ENCODE data around the gene BYSL. TPM values are rescaled to one million over a fixed set of nuclear protein-coding genes. Genes with fewer than 3 reads are reported as not detected.
A peak's percentile ranks its signal among the peaks of the same experiment; 100 is the strongest.

Gene BYSL
- total RNA-seq, 1 experiment from 2014 or later = 51.7 TPM

DNA sequence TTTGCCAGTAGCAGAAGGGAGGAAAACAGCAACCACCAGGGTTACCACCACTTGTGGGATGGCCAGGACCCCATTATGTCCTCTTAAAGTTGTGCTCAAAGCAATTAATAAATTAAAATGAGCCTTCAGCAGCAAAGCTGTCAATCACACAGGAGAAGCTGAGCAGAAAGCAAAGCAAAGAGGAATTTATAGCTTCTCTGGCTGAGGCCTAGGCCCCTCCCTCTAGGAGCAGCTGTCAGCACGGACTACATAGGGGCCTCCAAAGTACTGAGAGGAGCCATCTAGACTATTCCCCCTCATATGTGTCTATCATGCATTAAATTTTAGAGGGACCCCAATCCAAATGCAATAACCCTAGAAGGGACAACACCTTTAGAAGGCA, 13.9 kb downstream of the BYSL start:
- intact Hi-C loops (cut with micrococcal nuclease; ENCODE audit: unreplicated experiment) = no loop called here
- Mint-ChIP-seq H3K4me3 (ENCODE audit: low read depth, unreplicated experiment) (no peak overlapping the region), H3K9me3 (ENCODE audit: low read depth, unreplicated experiment) (no peaks in the 10 kb centered on the region), H3K36me3 (ENCODE audit: insufficient read depth, unreplicated experiment) (peaks cover 57% of the 10 kb centered on the region), H3K27me3 (ENCODE audit: unreplicated experiment) (no peaks in the 10 kb centered on the region), H3K27ac (ENCODE audit: unreplicated experiment) (no peak overlapping the region), H3K4me1 (ENCODE audit: low read depth, unreplicated experiment) (peaks cover 25% of the 10 kb centered on the region)
- DNase-seq = no peak
- CTCF ChIA-PET = interaction anchor here (0.6 to 2.5 kb wide), 3 partner anchors 14 to 116 kb away, joined by 5 to 10 read pairs (median 7); partner anchors contain the start of genes BYSL, MED20 and TAF8
- TF ChIP-seq, protein P1, sequence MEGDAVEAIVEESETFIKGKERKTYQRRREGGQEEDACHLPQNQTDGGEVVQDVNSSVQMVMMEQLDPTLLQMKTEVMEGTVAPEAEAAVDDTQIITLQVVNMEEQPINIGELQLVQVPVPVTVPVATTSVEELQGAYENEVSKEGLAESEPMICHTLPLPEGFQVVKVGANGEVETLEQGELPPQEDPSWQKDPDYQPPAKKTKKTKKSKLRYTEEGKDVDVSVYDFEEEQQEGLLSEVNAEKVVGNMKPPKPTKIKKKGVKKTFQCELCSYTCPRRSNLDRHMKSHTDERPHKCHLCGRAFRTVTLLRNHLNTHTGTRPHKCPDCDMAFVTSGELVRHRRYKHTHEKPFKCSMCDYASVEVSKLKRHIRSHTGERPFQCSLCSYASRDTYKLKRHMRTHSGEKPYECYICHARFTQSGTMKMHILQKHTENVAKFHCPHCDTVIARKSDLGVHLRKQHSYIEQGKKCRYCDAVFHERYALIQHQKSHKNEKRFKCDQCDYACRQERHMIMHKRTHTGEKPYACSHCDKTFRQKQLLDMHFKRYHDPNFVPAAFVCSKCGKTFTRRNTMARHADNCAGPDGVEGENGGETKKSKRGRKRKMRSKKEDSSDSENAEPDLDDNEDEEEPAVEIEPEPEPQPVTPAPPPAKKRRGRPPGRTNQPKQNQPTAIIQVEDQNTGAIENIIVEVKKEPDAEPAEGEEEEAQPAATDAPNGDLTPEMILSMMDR (IDR thresholded peaks at IDR 0.05; ENCODE audit: unreplicated experiment) = no peak
- TSS peak; percentile 10 for BruUV-seq (replicated peaks)

DNA sequence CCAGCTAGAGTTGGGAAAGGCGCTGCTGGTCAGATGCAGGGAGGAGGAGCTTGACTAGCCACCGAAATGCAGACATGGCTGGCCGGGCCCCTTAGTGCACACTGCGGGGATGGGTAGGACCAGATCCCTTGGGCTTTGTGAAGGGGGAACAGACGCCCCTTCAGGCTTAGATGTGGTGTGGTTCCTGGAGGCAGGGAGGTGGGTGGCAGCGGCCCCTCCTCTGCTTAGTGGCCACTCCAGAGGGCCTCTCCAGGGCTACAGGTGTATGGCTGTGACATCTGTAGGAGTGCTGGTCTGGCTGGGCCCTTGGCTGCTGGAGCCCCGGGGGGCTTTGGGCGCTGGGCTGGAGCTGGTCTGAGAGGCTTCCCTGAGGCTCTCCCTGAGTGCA, 14.4 kb downstream of the BYSL start:
- BruUV-seq (replicated peaks) = no TSS peak
- TF ChIP-seq, protein P1 (IDR thresholded peaks at IDR 0.05; ENCODE audit: unreplicated experiment) = no peak
- no peaks in the 10 kb centered on the region for H3K27me3 Mint-ChIP-seq (ENCODE audit: unreplicated experiment)
- no peak overlapping the region for H3K27ac Mint-ChIP-seq (ENCODE audit: unreplicated experiment)
- no peak overlapping the region for H3K4me3 Mint-ChIP-seq (ENCODE audit: low read depth, unreplicated experiment)
- no peaks in the 10 kb centered on the region for H3K9me3 Mint-ChIP-seq (ENCODE audit: low read depth, unreplicated experiment)
- H3K4me1 Mint-ChIP-seq (ENCODE audit: low read depth, unreplicated experiment) = peaks cover 30% of the 10 kb centered on the region
- intact Hi-C loops (cut with micrococcal nuclease; ENCODE audit: unreplicated experiment) = loop anchor here (1.0 kb wide), 2 partner anchors 89 to 109 kb away; no protein-coding TSS in a partner anchor
- CTCF ChIA-PET = interaction anchor here (1.0 to 1.5 kb wide), 3 partner anchors 8 to 108 kb away, joined by 3 to 7 read pairs (median 3); partner anchors contain the start of genes BYSL and MED20
- no peak for DNase-seq
- peaks cover 60% of the 10 kb centered on the region for H3K36me3 Mint-ChIP-seq (ENCODE audit: insufficient read depth, unreplicated experiment)

DNA sequence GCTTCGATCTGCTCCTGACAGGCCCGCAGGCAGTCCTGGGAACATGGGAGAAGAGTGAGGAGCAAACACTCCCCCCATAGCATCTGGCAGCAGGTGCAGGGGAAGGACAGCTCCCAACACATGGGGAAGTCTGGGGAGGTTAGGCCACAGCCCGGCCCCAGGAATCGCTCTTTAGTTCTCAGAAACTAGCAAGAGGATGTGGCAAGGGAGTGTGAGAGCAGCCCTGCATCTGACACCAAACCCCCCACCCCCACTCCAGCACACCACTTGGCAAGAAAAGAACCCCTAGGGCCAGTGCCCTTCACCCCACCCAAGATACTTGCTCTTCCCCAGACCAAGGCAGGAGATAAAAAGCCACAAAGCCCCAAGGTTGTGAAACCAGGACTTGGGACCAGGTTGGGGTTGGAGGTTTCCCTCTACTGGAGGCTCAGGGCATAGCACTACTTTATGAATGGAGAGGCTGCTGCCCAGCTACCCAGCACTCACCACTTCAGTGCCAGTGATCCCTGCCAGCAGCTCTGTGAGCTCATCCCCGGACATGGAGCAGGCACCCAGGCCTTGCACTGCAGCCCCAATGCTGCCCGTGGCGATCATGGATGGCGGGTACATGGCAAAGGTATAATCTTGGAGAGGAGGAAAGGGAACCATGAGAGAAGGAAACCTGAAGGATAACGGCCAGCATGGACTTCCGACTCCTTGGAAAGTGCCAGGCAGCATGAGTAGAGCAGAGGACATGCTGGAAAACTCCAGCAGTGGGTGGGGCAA, 15.0 kb downstream of the BYSL start:
- TF ChIP-seq, protein P1 (IDR thresholded peaks at IDR 0.05; ENCODE audit: unreplicated experiment) = peak; percentile 86
- no peak overlapping the region for H3K4me3 Mint-ChIP-seq (ENCODE audit: low read depth, unreplicated experiment)
- H3K4me1 Mint-ChIP-seq (ENCODE audit: low read depth, unreplicated experiment) = peaks cover 30% of the 10 kb centered on the region
- BruUV-seq (replicated peaks) = no TSS peak
- intact Hi-C loops (cut with micrococcal nuclease; ENCODE audit: unreplicated experiment) = loop anchor here (1.0 kb wide), 2 partner anchors 90 to 108 kb away; no protein-coding TSS in a partner anchor
- H3K9me3 Mint-ChIP-seq (ENCODE audit: low read depth, unreplicated experiment) = no peaks in the 10 kb centered on the region
- CTCF ChIA-PET = interaction anchor here (0.8 to 1.5 kb wide), 5 partner anchors 9 to 108 kb away, joined by 3 to 7 read pairs (median 3); partner anchors contain the start of genes BYSL and MED20
- DNase-seq = peak; percentile 80
- no peaks in the 10 kb centered on the region for H3K27me3 Mint-ChIP-seq (ENCODE audit: unreplicated experiment)
- peaks cover 60% of the 10 kb centered on the region for H3K36me3 Mint-ChIP-seq (ENCODE audit: insufficient read depth, unreplicated experiment)
- no peak overlapping the region for H3K27ac Mint-ChIP-seq (ENCODE audit: unreplicated experiment)

DNA sequence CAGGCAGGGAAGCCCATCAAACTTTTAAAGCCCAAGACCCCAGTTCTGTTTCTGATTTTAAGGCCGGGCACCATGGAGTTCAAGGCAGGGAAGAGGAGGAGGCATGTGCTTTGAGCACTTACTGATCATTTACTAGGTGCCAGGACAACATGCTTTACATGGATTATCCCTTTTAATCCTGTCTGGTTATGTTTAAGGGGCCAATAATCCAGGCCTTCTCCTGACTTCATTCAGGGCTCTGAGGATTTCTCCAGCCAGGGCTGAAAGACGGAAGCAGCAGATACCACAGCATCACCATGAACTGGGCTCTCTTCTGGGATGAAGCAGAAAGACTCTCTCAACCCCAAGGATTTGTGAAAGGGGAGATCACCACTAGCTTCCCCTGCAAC, 16.2 kb downstream of the BYSL start:
- intact Hi-C loops (cut with micrococcal nuclease; ENCODE audit: unreplicated experiment) = no loop called here
- Mint-ChIP-seq H3K27ac (ENCODE audit: unreplicated experiment) (no peak overlapping the region), H3K36me3 (ENCODE audit: insufficient read depth, unreplicated experiment) (peaks cover 58% of the 10 kb centered on the region), H3K4me3 (ENCODE audit: low read depth, unreplicated experiment) (no peak overlapping the region), H3K4me1 (ENCODE audit: low read depth, unreplicated experiment) (peaks cover 30% of the 10 kb centered on the region), H3K27me3 (ENCODE audit: unreplicated experiment) (no peaks in the 10 kb centered on the region), H3K9me3 (ENCODE audit: low read depth, unreplicated experiment) (no peaks in the 10 kb centered on the region)
- TF ChIP-seq, protein P1 (IDR thresholded peaks at IDR 0.05; ENCODE audit: unreplicated experiment) = no peak
- no TSS peak for BruUV-seq (replicated peaks)
- DNase-seq = no peak
- CTCF ChIA-PET = interaction anchor here (3.3 kb wide), 1 partner anchor 16 kb away, joined by 17 read pairs; the partner anchor contains the start of genes BYSL and MED20
